ENCODE data around the gene MYO1E. TPM values are rescaled to one million over a fixed set of nuclear protein-coding genes. Genes with fewer than 3 reads are reported as not detected.

MYO1E gene
- total RNA-seq, 4 donors from 2014 or later: 49.7 to 76.1 (median 65.6) TPM

DNA sequence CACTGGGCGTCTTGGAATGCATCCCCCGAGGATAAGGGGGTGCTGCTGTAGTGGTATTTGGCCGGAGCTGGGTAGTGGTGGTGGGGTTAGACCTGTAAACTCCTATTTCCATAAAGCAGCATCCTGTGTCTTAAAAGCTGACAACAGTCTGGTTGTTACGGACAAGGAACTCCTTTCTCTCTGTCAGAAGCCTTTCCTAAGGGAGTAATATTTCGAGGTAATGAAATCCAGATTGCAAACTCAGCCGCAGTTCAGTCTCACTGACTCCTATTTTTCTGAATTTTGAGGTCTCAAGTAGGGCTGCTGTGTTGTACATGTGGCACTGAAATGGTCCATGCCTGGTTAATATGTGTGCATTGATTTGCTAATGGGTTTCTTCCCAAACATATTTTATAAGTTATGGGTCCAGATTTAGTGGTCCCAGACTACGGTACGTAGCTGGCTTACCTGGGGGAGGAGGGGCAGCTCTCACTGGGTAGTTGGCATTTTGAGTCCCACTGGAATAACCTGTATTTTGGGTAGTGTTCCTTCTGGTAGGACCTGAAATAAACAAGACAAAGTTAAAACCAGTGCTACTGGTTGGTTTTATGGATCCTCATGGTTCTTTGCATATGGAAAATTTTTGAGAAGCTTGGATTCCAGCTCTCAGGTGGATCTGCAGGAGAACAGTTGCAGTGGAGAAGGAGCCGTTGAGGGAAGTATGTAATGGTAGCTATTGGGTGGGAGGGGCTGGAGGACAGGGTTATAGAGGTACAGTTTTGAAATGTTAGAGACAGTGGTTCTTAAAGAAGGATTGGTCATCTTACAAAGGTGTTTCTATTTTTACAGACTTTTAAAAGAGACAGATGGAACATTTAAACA lies 214.6 kb downstream of the MYO1E start:
- no peaks in the 10 kb centered on the region for H3K27me3 ChIP-seq
- H3K4me1 ChIP-seq: peaks cover 0 to 12% (median 0%) of the 10 kb centered on the region in 3 donors
- H3K36me3 ChIP-seq: peaks cover 0 to 96% of the 10 kb centered on the region in 2 donors
- TF ChIP-seq POLR2A (IDR thresholded peaks at IDR 0.05) (no peak), CTCF (IDR thresholded peaks at IDR 0.05) (no peak)
- H3K4me3 ChIP-seq: no peak overlapping the region
- no peaks in the 10 kb centered on the region for H3K9me3 ChIP-seq
- no peak overlapping the region for H3K27ac ChIP-seq
- 87 to 100% methylated on average over 6 to 9 of the region's 9 CpGs for WGBS, 2 donors (ENCODE audit: low coverage in 1 of 2)
- ATAC-seq: no peak

- 88 to 93% methylated on average over 3 to 5 of the region's 5 CpGs for WGBS, 2 donors (ENCODE audit: low coverage in 1 of 2)
- peaks cover 0 to 96% of the 10 kb centered on the region in 2 donors for H3K36me3 ChIP-seq
Measured at GRCh38 chr15:59157396-59157795, 215.3 kb downstream of the MYO1E start.

GRCh38 chr15:59155431-59155830 lies 217.2 kb downstream of the MYO1E start:
- Histone ChIP-seq H3K9me3 (no peaks in the 10 kb centered on the region), H3K36me3 (peaks cover 0 to 96% of the 10 kb centered on the region in 2 donors), H3K27me3 (no peaks in the 10 kb centered on the region), H3K4me1 (peaks cover 0 to 15% (median 0%) of the 10 kb centered on the region in 3 donors), H3K27ac (no peak overlapping the region), H3K4me3 (no peak overlapping the region)
- ATAC-seq: no peak
- no peak for TF ChIP-seq POLR2A (IDR thresholded peaks at IDR 0.05)
- no peak for TF ChIP-seq POLR2AphosphoS5 (IDR thresholded peaks at IDR 0.05)
- no peak for TF ChIP-seq EP300 (IDR thresholded peaks at IDR 0.05)
- TF ChIP-seq CTCF (IDR thresholded peaks at IDR 0.05): no peak
- 70% methylated on average over 4 of the region's 4 CpGs; no CpG with 5 or more reads in 1 of the 2 donors for WGBS, 2 donors (ENCODE audit: low coverage in 1 of 2)

More at GRCh38 chr15:59157396-59157795, 215.3 kb downstream of the MYO1E start:
- no peak for ATAC-seq
- peaks cover 0 to 12% (median 0%) of the 10 kb centered on the region in 3 donors for H3K4me1 ChIP-seq
- TF ChIP-seq EP300 (IDR thresholded peaks at IDR 0.05) (no peak), POLR2AphosphoS5 (IDR thresholded peaks at IDR 0.05) (no peak), POLR2A (IDR thresholded peaks at IDR 0.05) (no peak), CTCF (IDR thresholded peaks at IDR 0.05) (no peak)
- no peaks in the 10 kb centered on the region for H3K27me3 ChIP-seq
- no peak overlapping the region for H3K27ac ChIP-seq
- H3K9me3 ChIP-seq: no peaks in the 10 kb centered on the region
- H3K4me3 ChIP-seq: no peak overlapping the region

DNA sequence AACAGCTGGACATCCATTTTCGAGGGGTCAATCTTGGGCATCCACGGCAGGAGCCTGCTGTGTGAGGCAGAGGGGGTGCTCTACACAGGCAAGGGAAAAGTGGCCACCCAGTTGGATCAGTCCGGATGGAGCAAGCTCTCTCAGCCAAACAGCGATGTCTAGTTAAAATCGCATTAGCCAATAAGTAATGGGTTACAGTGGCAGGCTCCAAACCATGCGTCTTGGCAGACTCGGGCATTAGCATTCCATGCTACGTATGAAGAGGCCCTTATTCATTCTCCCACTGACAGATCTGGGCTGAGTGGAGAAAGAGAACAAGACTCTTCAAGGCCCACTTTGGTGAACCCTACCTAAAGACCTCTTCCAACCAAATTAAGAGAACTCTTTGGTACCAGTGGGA lies 218.4 kb downstream of the MYO1E start:
- Histone ChIP-seq H3K4me3 (no peak overlapping the region), H3K36me3 (peaks cover 0 to 97% of the 10 kb centered on the region in 2 donors), H3K27ac (peak overlapping the region in 1 of 4 donors; percentile 21), H3K9me3 (no peaks in the 10 kb centered on the region), H3K27me3 (no peaks in the 10 kb centered on the region), H3K4me1 (peaks cover 0 to 26% (median 0%) of the 10 kb centered on the region in 3 donors)
- 17 to 30% methylated on average over 2 to 3 of the region's 8 CpGs for WGBS, 2 donors (ENCODE audit: low coverage in 1 of 2)
- TF ChIP-seq EP300 (IDR thresholded peaks at IDR 0.05): no peak
- TF ChIP-seq POLR2AphosphoS5 (IDR thresholded peaks at IDR 0.05): peak; percentile 14
- ATAC-seq: peak; percentile 79

DNA sequence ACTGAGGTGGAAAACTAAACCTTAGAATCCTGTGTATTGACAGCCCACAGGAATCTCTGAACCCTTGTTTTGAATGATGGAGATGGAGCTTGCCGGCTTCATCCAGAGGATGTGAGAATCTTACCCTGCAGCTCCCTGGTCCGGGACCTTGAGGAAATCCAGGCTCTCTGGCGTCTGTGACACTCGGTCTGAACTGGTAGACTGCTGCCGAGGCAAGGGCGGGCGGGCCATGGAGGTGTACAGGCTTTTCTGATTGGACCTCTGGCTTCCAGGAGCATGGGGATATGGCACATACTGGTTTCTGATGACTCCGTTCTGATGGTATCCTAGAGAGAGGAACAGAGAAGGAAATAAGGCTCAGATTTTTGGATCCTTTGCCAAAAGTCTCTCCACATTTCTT lies 219.2 kb downstream of the MYO1E start:
- no peak for ATAC-seq
- 94 to 100% methylated on average over 1 to 5 of the region's 8 CpGs for WGBS, 2 donors (ENCODE audit: low coverage in 1 of 2)
- no peak overlapping the region for H3K27ac ChIP-seq
- no peaks in the 10 kb centered on the region for H3K27me3 ChIP-seq
- no peak overlapping the region for H3K4me3 ChIP-seq
- TF ChIP-seq CTCF (IDR thresholded peaks at IDR 0.05): no peak
- no peak for TF ChIP-seq POLR2A (IDR thresholded peaks at IDR 0.05)
- no peak for TF ChIP-seq EP300 (IDR thresholded peaks at IDR 0.05)
- TF ChIP-seq POLR2AphosphoS5 (IDR thresholded peaks at IDR 0.05): no peak
- H3K36me3 ChIP-seq: peaks cover 0 to 92% of the 10 kb centered on the region in 2 donors
- no peaks in the 10 kb centered on the region for H3K9me3 ChIP-seq
- H3K4me1 ChIP-seq: peaks cover 0 to 29% (median 0%) of the 10 kb centered on the region in 3 donors

All from gastroesophageal sphincter (tissue), 4 donors.